ENCODE results near the gene ZNF716.

Gene ZNF716

DNA sequence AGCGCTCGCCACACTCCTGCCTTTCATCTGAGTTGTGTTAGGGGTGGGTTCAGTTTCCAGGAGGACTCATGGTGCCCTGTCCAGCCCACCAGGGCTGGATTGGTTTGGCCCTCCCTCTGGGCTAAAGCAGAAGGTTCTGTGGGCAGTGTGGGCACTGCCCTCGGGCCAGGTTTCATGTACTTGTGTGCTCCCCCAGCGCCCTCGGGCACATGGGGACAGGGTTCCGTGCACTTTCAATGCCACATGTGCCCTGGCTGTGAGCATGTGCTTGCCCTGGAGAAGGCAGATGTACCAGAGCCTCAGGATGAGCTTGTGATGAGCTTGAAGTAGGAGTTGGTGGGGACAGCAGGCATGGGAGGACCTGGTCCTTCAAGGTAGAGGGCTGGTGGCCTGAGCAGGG is 35.6 kb upstream of the ZNF716 start:
- Histone ChIP-seq H2AFZ (no peak overlapping the region), H3K9me3 (ENCODE audit: control insufficient read depth, low read length) (no peaks in the 10 kb centered on the region), H3K79me2 (no peaks in the 10 kb centered on the region), H3K36me3 (ENCODE audit: control insufficient read depth, insufficient read depth, low read length) (no peaks in the 10 kb centered on the region), H3K27ac (no peak overlapping the region), H3K4me2 (ENCODE audit: low read length) (no peak overlapping the region), H3K4me1 (no peaks in the 10 kb centered on the region), H3K9ac (no peak overlapping the region), H3K27me3 (ENCODE audit: control insufficient read depth, insufficient read depth, low read length) (no peaks in the 10 kb centered on the region), H3K4me3 (ENCODE audit: low read depth, low read length) (no peak overlapping the region)
- TF ChIP-seq, protein P1, sequence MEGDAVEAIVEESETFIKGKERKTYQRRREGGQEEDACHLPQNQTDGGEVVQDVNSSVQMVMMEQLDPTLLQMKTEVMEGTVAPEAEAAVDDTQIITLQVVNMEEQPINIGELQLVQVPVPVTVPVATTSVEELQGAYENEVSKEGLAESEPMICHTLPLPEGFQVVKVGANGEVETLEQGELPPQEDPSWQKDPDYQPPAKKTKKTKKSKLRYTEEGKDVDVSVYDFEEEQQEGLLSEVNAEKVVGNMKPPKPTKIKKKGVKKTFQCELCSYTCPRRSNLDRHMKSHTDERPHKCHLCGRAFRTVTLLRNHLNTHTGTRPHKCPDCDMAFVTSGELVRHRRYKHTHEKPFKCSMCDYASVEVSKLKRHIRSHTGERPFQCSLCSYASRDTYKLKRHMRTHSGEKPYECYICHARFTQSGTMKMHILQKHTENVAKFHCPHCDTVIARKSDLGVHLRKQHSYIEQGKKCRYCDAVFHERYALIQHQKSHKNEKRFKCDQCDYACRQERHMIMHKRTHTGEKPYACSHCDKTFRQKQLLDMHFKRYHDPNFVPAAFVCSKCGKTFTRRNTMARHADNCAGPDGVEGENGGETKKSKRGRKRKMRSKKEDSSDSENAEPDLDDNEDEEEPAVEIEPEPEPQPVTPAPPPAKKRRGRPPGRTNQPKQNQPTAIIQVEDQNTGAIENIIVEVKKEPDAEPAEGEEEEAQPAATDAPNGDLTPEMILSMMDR (IDR thresholded peaks at IDR 0.05) = no peak

DNA sequence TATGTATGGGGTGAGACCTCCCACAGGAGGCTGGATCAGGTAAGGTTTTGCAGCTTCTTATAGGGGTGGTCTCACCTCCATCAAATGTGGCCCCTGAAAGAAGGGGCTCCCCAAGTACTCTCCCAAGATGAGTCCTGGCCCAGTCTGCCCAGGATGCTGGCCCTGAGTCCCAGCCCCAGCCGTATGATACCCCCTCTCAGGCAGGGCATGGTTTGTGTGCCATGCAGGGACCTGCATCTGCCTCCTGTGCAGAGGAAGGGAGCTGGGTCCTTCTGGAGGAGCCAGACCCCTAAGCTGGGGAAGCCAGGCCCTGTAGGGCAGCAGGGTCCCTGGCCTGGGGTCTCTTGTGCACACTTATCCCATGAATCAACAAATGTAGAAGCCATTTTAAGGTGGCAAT is 35.1 kb upstream of the ZNF716 start:
- Histone ChIP-seq H3K27me3 (ENCODE audit: control insufficient read depth, insufficient read depth, low read length) (no peaks in the 10 kb centered on the region), H3K4me1 (no peaks in the 10 kb centered on the region)
- TF ChIP-seq, protein P1 (IDR thresholded peaks at IDR 0.05) = no peak

DNA sequence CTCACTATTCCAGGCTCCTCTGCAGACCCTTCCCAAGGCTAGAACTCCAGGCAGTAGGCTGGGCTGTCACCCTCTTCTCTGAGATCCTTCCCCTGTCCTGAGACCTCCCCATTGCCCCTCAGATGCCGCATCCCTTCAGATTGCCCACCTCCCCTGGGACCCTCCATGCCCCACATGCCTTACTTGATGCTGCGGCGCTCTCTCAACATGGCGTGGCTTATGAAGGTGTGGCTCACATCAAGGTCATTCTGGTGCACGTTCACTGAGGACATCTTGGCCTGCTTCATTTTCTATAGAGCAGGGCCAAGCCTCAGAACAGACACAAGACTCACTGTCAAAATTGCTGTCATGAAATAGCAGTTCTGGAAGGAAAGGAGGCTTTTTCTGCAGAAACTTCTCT is 34.7 kb upstream of the ZNF716 start:
- Histone ChIP-seq H3K79me2 (no peaks in the 10 kb centered on the region), H3K4me2 (ENCODE audit: low read length) (no peak overlapping the region), H3K9me3 (ENCODE audit: control insufficient read depth, low read length) (no peaks in the 10 kb centered on the region), H3K27me3 (ENCODE audit: control insufficient read depth, insufficient read depth, low read length) (no peaks in the 10 kb centered on the region), H2AFZ (no peak overlapping the region), H3K27ac (no peak overlapping the region), H3K36me3 (ENCODE audit: control insufficient read depth, insufficient read depth, low read length) (no peaks in the 10 kb centered on the region), H3K9ac (no peak overlapping the region), H3K4me3 (ENCODE audit: low read depth, low read length) (no peak overlapping the region), H3K4me1 (no peaks in the 10 kb centered on the region)
- TF ChIP-seq, protein P1 (IDR thresholded peaks at IDR 0.05) = no peak

More for the DNA sequence above, 35.1 kb upstream of the ZNF716 start:
- Histone ChIP-seq H3K9ac (no peak overlapping the region), H3K27ac (no peak overlapping the region), H2AFZ (no peak overlapping the region), H3K9me3 (ENCODE audit: control insufficient read depth, low read length) (no peaks in the 10 kb centered on the region), H3K79me2 (no peaks in the 10 kb centered on the region), H3K4me3 (ENCODE audit: low read depth, low read length) (no peak overlapping the region), H3K4me2 (ENCODE audit: low read length) (no peak overlapping the region), H3K36me3 (ENCODE audit: control insufficient read depth, insufficient read depth, low read length) (no peaks in the 10 kb centered on the region)

DNA sequence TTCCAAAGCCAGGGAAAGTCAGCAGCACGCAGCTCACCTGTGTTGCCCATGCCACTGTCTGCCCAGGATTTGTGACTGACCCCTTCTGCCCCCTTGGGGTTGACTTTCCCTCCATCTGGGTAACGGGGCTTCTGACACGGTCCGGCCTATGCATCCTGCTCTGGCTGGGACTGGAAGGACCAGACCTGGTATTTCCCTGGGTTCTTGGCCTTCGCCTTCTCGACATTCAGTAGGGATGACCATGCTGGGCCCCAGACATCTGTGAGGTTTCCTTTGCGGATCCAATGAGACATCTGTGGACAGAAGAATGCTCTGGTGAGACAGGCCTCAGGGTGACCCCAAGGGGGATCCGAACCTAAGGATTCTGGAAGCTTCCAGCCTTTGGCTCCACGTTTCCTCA is 34.2 kb upstream of the ZNF716 start:
- Histone ChIP-seq H3K79me2 (no peaks in the 10 kb centered on the region), H3K4me3 (ENCODE audit: low read depth, low read length) (no peak overlapping the region), H3K4me2 (ENCODE audit: low read length) (no peak overlapping the region), H3K27me3 (ENCODE audit: control insufficient read depth, insufficient read depth, low read length) (no peaks in the 10 kb centered on the region), H3K9ac (no peak overlapping the region), H3K36me3 (ENCODE audit: control insufficient read depth, insufficient read depth, low read length) (no peaks in the 10 kb centered on the region), H3K9me3 (ENCODE audit: control insufficient read depth, low read length) (no peaks in the 10 kb centered on the region), H3K4me1 (no peaks in the 10 kb centered on the region), H3K27ac (no peak overlapping the region), H2AFZ (no peak overlapping the region)
- TF ChIP-seq, protein P1 (IDR thresholded peaks at IDR 0.05) = no peak

DNA sequence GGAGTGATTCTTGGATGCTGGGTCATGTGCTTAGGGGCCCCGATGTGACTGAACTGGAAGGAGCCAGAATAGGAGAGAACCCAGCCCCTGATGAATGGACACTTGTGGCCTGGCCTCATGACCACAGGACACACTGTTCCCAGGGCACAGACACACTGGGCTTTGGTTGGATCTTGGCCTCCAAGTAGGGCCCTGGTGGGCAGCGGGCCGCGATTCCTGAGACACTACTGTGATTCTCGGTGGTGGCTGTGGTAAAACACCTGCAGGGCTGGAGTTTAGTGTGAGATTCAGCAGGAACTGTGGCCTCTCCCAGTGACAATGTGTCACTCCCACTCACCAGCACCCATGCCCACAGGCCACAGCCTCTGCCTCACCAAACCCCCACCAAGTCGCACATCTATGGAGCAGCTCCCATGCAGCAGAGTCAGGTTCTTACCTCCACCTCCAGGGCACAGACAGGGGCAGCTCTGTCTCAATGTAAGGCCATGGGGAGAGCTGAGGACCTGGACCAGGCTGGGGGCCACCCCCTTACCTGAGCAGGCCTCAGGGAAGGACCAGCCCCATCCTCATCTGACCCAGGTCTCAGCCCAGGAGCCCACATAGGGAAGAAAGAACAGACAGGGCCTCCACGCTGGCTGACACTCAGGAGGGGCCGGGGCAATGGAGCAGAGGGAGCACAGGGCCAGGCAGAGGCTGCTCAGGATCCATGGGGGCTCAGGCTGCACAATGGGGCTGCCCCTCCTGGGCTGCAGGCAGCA is 33.2 kb upstream of the ZNF716 start:
- Histone ChIP-seq H3K4me3 (ENCODE audit: low read depth, low read length) (no peak overlapping the region), H3K79me2 (no peaks in the 10 kb centered on the region), H3K27me3 (ENCODE audit: control insufficient read depth, insufficient read depth, low read length) (no peaks in the 10 kb centered on the region), H3K9me3 (ENCODE audit: control insufficient read depth, low read length) (no peaks in the 10 kb centered on the region), H3K36me3 (ENCODE audit: control insufficient read depth, insufficient read depth, low read length) (no peaks in the 10 kb centered on the region), H3K9ac (no peak overlapping the region), H3K4me2 (ENCODE audit: low read length) (no peak overlapping the region), H2AFZ (no peak overlapping the region), H3K27ac (no peak overlapping the region), H3K4me1 (no peaks in the 10 kb centered on the region)
- TF ChIP-seq, protein P1 (IDR thresholded peaks at IDR 0.05) = no peak

All from parathyroid adenoma (tissue), 2 donors.